ENCODE results near the gene ZNF620. TPM values are rescaled to one million over a fixed set of nuclear protein-coding genes. Genes with fewer than 3 reads are reported as not detected.

Gene ZNF620
- polyA plus RNA-seq, 1 donor (not counting 4 experiments of a cell fraction or from before 2014, with no cell fraction given) = 0.35 TPM

- Histone ChIP-seq H3K9ac (ENCODE audit: control insufficient read depth, extremely low read depth, insufficient read depth, low read length) (no peak overlapping the region), H3K4me2 (ENCODE audit: control insufficient read depth, extremely low read depth, insufficient read depth, low read depth, low read length) (no peak overlapping the region), H3K9me3 (ENCODE audit: control insufficient read depth, low read depth, low read length) (no peaks in the 10 kb centered on the region), H4K20me1 (ENCODE audit: control insufficient read depth, extremely low read depth, insufficient read depth, low read length) (no peaks in the 10 kb centered on the region), H3K4me1 (ENCODE audit: control insufficient read depth, extremely low read depth, insufficient read depth, low read length) (no peaks in the 10 kb centered on the region), H3K9me1 (ENCODE audit: control insufficient read depth, extremely low read depth, insufficient read depth, low read length) (no peaks in the 10 kb centered on the region), H3K4me3 (ENCODE audit: control insufficient read depth in 2 of 3, extremely low read depth in 1 of 3, insufficient read depth in 2 of 3, low read depth in 1 of 3, low read length in 3 of 3) (no peak overlapping the region), H2AFZ (ENCODE audit: control insufficient read depth, low read length) (no peak overlapping the region), H3K27me3 (ENCODE audit: control insufficient read depth, extremely low read depth, insufficient read depth, low read length) (no peaks in the 10 kb centered on the region), H3K79me2 (ENCODE audit: control insufficient read depth, insufficient read depth, low read length) (no peaks in the 10 kb centered on the region), H3K36me3 (ENCODE audit: control insufficient read depth in 2 of 2, extremely low read depth in 1 of 2, insufficient read depth in 2 of 2, low read length in 2 of 2) (peaks cover 0 to 3% of the 10 kb centered on the region in 2 experiments), H3K27ac (ENCODE audit: control insufficient read depth, insufficient read depth, low read length) (no peak overlapping the region)
- TF ChIP-seq EZH2 (IDR thresholded peaks at IDR 0.05; ENCODE audit: low read length) (no peak), CTCF (optimal IDR thresholded peaks at IDR 0.05 in 1 of 3, IDR thresholded peaks at IDR 0.05 in 1 of 3, conservative IDR thresholded peaks at IDR 0.05 in 1 of 3; ENCODE audit: extremely low read depth in 1 of 3, insufficient read depth in 2 of 3, low read length in 3 of 3) (no peak)
- dilution Hi-C loops (cut with MboI; ENCODE audit: extremely low pct_ligation_motif_present, low sequenced_read_pairs) = no loop called here
- FAIRE-seq = no peak
- no peak for DNase-seq (ENCODE audit: low read depth, low spot score)
Observed at GRCh38 chr3:40470701-40471100, 35.1 kb upstream of the ZNF620 start.

DNA sequence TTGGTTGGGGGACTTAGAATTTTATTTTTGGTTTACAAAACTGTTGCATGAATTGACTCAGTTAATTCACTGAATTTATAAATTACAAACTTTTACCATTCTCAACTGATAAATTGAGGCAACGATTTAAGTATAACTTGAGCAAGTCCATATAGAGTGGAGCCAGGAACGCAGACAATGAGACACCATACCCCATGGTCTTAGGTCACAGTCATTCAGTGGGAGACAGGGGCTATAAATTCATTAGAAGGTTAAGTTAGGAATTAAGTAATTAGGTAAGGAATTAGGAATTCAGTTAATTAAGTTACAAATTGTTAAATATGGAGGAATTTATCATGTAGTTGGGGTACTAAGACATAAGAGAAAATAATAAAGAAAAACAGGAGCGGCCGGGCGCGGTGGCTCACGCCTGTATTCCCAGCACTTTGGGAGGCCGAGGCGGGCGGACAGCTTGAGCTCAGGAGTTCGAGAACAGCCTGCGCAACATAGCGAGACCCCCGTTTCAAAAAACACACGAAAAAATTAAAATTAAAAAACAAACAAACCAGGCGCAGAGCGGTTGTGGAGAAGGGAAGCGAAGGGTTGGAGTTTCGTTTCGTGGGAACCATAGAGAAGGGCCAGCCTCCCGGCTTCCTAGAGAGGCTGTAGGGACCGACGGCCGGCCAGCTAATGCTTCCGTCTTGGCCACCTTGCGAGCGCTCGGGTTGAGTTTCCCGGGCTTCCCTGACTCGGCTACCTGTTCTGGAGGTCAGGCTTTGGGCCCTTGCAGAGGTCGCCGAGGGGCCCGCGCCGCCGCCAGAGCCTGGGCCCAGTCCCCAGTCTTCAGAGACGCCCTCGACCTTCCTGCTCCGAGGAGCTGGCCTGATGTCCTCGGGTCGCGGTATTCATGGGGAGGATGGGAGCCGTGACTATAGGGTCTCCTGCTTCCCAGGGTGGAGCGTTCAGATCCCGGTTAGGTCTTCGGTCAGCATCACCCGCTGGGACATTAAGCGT, 29.1 kb upstream of the ZNF620 start, which contains the start of gene ZNF619:
ZNF619 (plus strand) TSS at position 645 of the 993 bp plus-strand sequence. CDS start 858 bp downstream, outside the sequence.
- TF ChIP-seq CTCF (optimal IDR thresholded peaks at IDR 0.05 in 1 of 3, IDR thresholded peaks at IDR 0.05 in 1 of 3, conservative IDR thresholded peaks at IDR 0.05 in 1 of 3; ENCODE audit: extremely low read depth in 1 of 3, insufficient read depth in 2 of 3, low read length in 3 of 3) (no peak), EZH2 (IDR thresholded peaks at IDR 0.05; ENCODE audit: low read length) (no peak)
- dilution Hi-C loops (cut with MboI; ENCODE audit: extremely low pct_ligation_motif_present, low sequenced_read_pairs) = no loop called here
- H3K9me3 ChIP-seq (ENCODE audit: control insufficient read depth, low read depth, low read length) = no peaks in the 10 kb centered on the region
- peak within 1 kb of the TSS; percentile 79 to 92 (median 89) for H3K4me3 ChIP-seq (ENCODE audit: control insufficient read depth in 2 of 3, extremely low read depth in 1 of 3, insufficient read depth in 2 of 3, low read depth in 1 of 3, low read length in 3 of 3)
- no peaks in the 10 kb centered on the region for H3K9me1 ChIP-seq (ENCODE audit: control insufficient read depth, extremely low read depth, insufficient read depth, low read length)
- H3K4me2 ChIP-seq (ENCODE audit: control insufficient read depth, extremely low read depth, insufficient read depth, low read depth, low read length) = peak within 1 kb of the TSS; percentile 75
- peaks cover 7% of the 10 kb centered on the region for H3K4me1 ChIP-seq (ENCODE audit: control insufficient read depth, extremely low read depth, insufficient read depth, low read length)
- FAIRE-seq (no peak), DNase-seq (ENCODE audit: low read depth, low spot score) (no peak)
- H3K79me2 ChIP-seq (ENCODE audit: control insufficient read depth, insufficient read depth, low read length) = no peaks in the 10 kb centered on the region
- H3K9ac ChIP-seq (ENCODE audit: control insufficient read depth, extremely low read depth, insufficient read depth, low read length) = peak within 1 kb of the TSS; percentile 84
- peaks cover 1% of the 10 kb centered on the region in 2 experiments for H3K36me3 ChIP-seq (ENCODE audit: control insufficient read depth in 2 of 2, extremely low read depth in 1 of 2, insufficient read depth in 2 of 2, low read length in 2 of 2)
- no peaks in the 10 kb centered on the region for H4K20me1 ChIP-seq (ENCODE audit: control insufficient read depth, extremely low read depth, insufficient read depth, low read length)
- H3K27ac ChIP-seq (ENCODE audit: control insufficient read depth, insufficient read depth, low read length) = peak within 1 kb of the TSS; percentile 69
- no peaks in the 10 kb centered on the region for H3K27me3 ChIP-seq (ENCODE audit: control insufficient read depth, extremely low read depth, insufficient read depth, low read length)
- peak within 1 kb of the TSS; percentile 97 for H2AFZ ChIP-seq (ENCODE audit: control insufficient read depth, low read length)
